Measurements from ENCODE around the gene SUN5.

The SUN5 gene

DNA sequence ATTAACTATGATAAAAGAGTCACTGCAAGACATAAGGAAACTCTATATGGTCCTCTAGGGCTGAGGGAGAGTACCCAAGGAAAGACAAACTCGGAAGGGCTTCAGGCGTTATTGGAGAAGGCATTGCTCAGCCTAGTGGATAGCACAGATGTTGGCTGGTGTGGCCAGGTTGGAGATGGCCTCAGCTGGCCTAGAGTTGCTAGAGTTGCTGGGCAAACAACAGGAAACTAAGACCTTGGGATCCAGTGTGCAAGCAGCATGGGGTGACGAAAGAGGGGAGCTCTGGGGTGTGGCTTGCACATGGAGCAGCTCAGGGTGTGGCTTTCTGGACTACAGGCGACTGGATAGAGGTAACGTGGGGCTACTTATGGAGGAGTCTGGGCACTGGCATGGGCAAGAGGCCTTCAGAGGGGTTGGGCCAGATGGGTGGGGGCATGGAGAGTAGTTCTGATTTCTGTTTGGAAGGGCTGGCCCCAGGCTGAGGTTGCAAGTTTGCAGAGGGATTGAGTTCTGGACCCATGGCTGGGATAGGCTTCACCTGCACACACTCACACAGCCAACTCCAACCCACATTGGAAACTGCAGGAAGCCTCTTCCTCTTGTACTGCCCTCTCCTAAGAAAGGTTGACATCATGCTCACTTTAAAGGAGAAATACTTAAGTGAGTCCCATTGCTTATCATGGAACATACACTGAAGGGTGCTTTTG is 22.0 kb upstream of the SUN5 start:
- no peak for DNase-seq

DNA sequence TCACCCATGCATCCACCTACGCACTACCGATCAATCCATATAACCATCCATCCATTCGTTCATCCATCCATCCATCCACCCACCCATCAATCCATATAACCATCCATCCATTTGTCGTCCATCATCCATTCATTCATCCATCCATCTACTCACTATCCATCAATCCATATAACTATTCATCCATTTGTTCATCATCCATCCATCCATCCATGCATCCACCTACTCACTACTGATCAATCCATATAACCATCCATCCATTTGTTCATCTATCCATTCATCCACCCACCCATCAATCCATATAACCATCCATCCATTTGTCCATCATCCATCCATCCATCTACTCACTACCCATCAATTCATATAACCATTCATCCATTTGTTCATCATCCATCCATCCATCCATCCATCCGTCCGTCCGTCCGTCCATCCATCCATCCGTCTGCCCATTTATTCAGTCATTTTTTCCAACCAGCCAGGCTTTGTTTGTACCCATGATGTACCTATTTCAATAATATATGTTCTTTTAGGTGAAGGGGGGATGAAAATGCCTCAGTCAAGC is 21.2 kb upstream of the SUN5 start:
- no peak for DNase-seq

DNA sequence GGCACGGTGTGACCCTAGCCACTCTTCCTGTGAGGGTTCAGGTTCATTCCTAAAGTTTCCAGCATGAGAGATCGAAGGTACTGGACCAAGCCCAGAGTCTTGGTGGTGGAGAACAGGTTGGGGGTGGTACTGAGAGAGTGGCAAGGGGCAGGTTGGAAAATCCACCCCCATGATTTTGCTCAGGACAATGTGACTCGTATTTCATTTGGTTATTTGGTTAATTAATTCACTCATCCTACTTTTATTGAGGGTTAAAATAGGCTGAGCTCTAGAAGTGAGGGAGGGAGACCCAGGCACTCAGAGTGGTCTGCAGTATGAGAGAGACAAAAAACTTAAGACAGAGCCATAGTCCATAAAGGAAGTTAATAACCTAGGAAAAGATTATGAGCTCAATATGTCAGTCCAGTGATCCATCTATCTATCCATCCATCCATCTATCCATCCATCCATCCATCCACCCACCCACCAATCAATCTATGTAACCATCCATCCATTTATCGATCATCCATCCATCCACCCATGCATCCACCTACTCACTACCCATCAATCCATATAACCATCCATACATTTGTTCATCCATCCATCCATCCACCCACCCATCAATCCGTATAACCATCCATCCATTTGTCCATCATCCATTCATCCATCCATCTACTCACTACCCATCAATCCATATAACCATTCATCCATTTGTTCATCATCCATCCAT is 20.5 kb upstream of the SUN5 start:
- DNase-seq = no peak

DNA sequence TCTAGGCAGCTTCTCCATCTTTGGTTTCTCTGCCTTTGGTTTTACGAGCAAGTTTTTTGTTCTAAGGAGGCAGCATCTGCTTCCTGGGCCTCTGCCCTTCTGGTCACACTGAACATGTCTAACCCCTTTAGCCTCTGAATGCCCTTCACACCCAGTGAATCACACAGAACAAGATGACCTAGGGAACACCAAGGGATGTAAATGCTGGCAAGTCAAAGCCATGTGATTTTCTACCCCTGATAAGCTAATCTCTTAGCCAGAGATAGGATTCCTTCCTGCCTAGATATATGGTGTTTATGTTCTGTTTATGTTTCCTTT is 20.0 kb upstream of the SUN5 start:
- DNase-seq = no peak

- DNase-seq = no peak
These were observed 19.4 kb upstream of the SUN5 start for GRCh38 chr20:33023439-33024242.

DNA sequence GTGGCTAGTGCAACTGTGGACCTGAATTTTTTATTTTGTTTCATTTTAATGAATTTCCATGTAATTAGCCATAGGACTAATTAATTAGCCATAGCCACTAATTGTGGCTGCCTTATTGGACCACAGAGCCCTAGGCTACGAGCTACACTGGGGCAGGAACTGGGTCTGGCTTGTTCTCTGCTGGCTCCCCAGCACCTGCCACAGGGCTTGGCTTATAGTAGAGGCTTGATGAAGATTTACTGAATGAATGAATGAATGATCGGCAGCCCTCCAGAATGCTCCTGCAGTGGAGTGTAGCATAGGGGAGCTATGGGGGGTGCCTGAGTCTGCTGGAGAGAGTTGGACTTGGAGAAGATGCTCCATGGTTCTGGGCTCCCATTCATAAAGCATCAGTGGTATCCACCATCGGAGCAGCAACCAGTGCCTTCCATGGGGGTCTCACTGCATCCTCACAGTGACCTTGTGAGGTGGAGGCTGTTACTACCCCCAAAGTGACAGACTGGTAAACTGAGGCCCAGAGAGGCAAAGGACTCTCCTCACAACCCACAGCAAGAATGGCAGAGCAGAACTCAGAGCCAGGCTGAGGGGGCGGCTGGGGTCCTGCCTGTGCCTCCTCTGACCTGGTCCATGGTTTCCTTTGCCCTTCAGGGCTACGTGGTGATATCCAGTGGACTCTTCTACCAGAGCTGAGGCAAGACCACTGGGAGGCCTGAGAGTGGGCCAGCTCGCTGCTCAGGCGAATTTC is 18.6 kb upstream of the SUN5 start:
- DNase-seq = no peak

GRCh38 chr20:33022289-33022688 is 18.1 kb upstream of the SUN5 start:
- no peak for DNase-seq

- DNase-seq = no peak
These were observed 17.6 kb upstream of the SUN5 start for GRCh38 chr20:33021879-33022278.

DNA sequence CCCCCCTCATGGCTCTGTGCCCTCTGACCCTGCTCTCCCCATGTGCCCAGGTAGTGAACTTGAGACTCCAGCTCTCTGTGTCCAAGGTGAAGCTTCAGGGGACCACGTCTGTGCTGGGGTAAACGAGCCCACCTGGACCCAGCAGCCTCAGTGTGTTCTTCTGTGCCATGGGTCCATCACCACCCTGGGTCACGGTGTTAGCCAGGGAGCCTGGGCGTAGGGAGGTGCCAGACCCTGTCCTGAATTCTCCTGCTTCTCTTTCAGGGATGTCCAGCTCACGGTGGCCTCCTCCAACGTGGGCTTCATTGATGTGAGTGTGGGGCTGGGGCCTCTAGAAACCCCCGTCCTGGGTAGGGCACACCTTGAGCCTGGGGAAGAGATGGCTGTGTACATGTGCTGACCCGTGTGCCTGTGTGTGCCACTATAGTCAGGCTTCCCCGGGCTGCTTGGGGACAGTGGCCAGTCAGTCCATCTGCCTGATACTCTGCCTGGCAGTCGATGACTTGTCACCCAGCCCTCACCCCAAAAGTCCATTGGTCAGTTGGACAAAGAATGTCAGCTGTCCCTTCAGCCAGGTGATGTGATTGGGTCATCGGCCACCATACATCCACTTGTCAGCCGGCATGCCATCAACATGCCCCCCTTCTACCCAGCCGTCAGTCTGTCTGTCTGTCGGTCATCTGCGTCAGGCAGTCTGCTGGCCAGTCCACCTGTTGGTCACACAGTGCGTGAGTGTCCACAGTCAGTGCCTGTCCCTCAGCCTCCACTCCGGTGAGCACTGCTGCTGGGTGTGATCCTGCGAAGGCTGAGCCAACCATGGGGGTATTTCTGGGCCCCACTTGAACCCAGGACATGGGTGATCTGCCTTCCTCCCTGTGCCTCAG is 16.3 kb upstream of the SUN5 start:
- no peak for DNase-seq

DNA sequence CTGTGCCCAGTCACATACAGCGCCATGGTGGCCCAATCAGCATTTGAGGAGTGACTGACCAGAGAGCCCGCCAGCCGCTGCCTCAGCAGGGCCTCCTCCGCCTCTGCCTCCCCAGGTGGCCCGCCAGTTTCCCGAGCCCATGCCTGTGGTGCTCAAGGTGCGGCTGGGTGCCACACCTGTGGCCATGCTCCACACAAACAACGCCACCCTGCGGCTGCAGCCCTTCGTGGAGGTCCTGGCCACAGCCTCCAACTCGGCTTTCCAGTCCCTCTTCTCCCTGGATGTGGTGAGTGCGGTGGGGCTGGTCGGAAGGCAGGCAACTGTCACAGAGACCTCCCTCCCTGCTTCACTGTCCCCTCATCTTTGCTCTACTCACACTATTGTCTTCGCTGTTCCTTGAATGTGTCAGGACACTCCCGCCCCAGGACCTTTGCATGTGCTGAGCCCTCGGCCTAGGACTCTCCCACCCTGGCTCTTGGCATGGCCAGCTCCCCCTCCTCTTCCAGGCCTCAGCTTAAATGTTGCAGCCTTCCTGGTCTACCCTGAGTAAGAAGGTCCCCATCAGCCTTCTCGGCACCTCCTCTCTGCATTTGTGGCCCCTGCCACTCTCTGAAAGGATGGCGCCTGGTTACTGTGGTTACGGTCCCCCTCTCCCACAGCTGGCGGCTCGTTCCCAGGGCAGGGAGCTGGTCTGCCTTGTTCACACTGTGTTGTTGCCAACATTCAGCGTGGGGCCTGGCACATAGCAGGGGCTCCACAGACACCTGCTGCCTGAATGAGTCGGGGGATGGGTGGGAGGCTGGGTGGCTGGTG is 15.4 kb upstream of the SUN5 start:
- DNase-seq = no peak

- DNase-seq = no peak
These were observed 14.1 kb upstream of the SUN5 start for GRCh38 chr20:33018169-33018931.

- DNase-seq = no peak
These were observed 13.3 kb upstream of the SUN5 start for GRCh38 chr20:33017542-33017941.

- no peak for DNase-seq
These were observed 12.4 kb upstream of the SUN5 start for GRCh38 chr20:33016581-33017109.

DNA sequence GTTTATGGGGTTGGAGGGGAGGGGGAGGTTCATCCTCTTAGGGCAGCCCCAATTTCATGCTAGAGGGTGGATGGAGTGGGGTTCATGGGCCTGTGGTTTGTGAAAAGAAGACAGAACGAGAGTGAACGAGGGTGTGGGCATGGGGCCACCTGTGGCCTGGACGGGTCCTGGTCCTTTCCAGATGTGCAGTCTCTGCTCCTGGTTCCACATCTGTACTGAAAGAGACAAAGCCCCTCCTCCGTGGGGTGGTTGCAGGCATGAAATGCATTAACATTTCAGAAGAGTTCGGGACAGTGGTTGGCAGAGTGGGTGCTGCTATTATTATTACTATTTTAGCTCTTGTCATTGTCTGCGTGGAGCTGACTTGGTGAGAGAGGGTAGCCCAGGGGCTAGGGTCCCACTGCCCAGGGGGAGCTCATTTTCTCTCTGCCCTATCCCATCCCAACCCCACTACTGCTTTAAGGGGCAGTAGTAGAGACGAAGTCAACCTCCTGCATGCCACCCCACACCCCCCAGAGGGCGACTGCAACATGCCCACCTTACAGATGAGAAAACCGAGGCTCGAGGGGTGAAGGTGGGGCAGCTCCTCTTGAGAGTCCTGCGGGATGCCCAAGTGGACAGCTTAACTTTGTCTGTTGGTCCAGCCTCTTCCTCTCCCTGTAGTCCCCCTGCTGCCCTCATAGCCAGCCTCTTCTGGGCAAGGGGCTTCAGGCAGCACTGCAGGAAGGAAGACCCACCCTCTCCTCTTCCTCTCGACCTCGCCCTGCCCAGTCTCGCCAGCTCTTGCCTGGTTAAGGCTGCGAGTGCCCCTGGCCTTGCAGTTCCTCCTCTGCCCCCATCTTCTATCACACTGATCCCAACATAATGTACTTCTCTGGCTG is 11.7 kb upstream of the SUN5 start:
- no peak for DNase-seq

DNA sequence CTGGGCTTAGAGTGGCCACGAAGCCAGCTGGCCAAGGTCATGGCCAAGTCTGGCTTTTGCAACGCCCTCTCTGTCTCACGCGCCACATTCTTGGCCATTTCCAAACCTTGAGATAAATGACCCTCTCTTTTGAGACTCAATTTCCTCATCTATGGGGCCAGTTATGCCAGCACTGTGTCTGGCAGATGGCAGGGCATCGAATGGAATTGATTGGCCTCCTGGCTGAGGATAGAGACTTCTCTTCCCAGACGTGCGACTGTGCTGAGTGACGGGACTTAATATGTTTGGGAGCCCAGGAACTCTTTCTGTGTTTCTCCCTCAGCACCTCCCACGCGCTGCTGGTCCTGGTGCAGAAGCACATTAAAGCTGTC is 10.9 kb upstream of the SUN5 start:
- no peak for DNase-seq

- DNase-seq = no peak
These were observed 10.3 kb upstream of the SUN5 start for GRCh38 chr20:33014336-33015113.

DNA sequence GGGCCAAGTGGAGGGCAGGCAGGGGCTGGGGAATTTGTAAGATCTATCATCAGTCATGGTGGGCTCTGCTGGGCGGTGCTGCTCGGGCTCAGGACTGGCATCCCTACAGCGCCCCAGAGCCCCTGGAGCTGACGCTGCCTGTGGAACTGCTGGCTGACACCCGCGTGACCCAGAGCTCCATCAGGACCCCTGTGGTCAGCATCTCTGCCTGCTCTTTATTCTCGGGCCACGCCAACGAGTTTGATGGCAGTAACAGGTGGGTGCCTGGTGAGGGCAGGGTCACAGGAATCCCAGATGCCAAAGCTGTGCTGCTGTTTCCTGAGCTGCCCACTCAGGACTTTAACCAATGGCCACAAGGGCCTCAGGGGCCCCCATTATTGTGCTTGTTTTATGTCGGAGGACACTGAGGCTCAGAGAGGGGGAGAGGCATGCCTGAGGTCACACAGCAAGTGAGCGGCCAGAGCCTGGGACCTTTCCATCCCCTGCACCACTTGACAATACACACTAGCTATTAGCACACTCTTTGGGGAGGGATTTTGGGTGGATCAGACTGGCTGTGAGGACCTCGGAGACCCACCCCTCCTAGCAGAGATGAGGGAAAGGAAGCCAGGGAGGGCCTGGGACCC is 9.6 kb upstream of the SUN5 start:
- no peak for DNase-seq

Measured in DMS153 (cell line).